Calu3 (cell line): ENCODE measurements around the gene PCGF5. TPM values are rescaled to one million over a fixed set of nuclear protein-coding genes. Genes with fewer than 3 reads are reported as not detected.

Experiments
- BruUV-seq: library from RNA; stranded (reverse); fragments of 400-500 nt; replicated peaks from 2 replicates; lab custom pipeline; 2021; lab: Mats Ljungman, UMichigan
- CTCF ChIA-PET: fragments of 300-600 bp; sonication (Branson Sonifier 250); formaldehyde crosslinking; loops from one replicate; lab custom pipeline; 2022; ENCODE audit warnings: antibody characterized with exemption; lab: Charles Lee
- DNase-seq: peaks from one replicate; pipeline ENCODE4 v3.0.0; 2022
- H3K27ac Mint-ChIP-seq: one replicate; pipeline ENCODE4 v1.8.0; 2022; ENCODE audit warnings: mixed read lengths; ENCODE audit not compliant: unreplicated experiment
- H3K27me3 Mint-ChIP-seq: one replicate; pipeline ENCODE4 v1.8.0; 2022; ENCODE audit warnings: mixed read lengths; ENCODE audit not compliant: unreplicated experiment
- H3K36me3 Mint-ChIP-seq: one replicate; pipeline ENCODE4 v1.8.0; 2022; ENCODE audit warnings: mild to moderate bottlenecking, moderate library complexity, mixed read lengths; ENCODE audit not compliant: insufficient read depth, unreplicated experiment
- H3K4me1 Mint-ChIP-seq: one replicate; pipeline ENCODE4 v1.8.0; 2022; ENCODE audit warnings: mild to moderate bottlenecking, low read depth, mixed read lengths; ENCODE audit not compliant: unreplicated experiment
- H3K4me3 Mint-ChIP-seq: one replicate; pipeline ENCODE4 v1.8.0; 2022; ENCODE audit warnings: mild to moderate bottlenecking, low read depth, moderate library complexity, mixed read lengths; ENCODE audit not compliant: unreplicated experiment
- H3K9me3 Mint-ChIP-seq: one replicate; pipeline ENCODE4 v1.8.0; 2022; ENCODE audit warnings: low read depth, mixed read lengths; ENCODE audit not compliant: unreplicated experiment
- CTCF ChIP-seq: fragments of 200-600 bp; IDR thresholded peaks from one replicate; pipeline ENCODE4 v1.8.0; 2022; ENCODE audit warnings: antibody characterized with exemption; ENCODE audit not compliant: unreplicated experiment
- intact Hi-C: fragments of 100-400 bp; cut with micrococcal nuclease; formaldehyde crosslinking; loops from one replicate; pipeline ENCODE4 v1.10.0; 2022; ENCODE audit not compliant: unreplicated experiment
- total RNA-seq: library from RNA; stranded (reverse); gene quantifications from 2 replicates; pipeline ENCODE4 v1.2.3, GENCODE V29; 2022

The PCGF5 gene
- total RNA-seq, 1 experiment from 2014 or later = 19.5 TPM

- peaks cover 14% of the 10 kb centered on the region for H3K27me3 Mint-ChIP-seq
- CTCF ChIA-PET = interaction anchor here (0.9 kb wide), 1 partner anchor 60 kb away, joined by 3 read pairs; no protein-coding TSS in a partner anchor
- H3K4me3 Mint-ChIP-seq = no peak overlapping the region
- no TSS peak for BruUV-seq
- no peaks in the 10 kb centered on the region for H3K9me3 Mint-ChIP-seq
- H3K4me1 Mint-ChIP-seq = peaks cover 8% of the 10 kb centered on the region
- no peak for DNase-seq
- intact Hi-C loops = no loop called here
- no peak overlapping the region for H3K27ac Mint-ChIP-seq
- TF ChIP-seq CTCF = no peak
- peaks cover 4% of the 10 kb centered on the region for H3K36me3 Mint-ChIP-seq
Observed at GRCh38 chr10:91294134-91294906, 73.9 kb downstream of the PCGF5 start.

- intact Hi-C loops = loop anchor here (5.0 kb wide), 2 partner anchors 72 to 197 kb away; no protein-coding TSS in a partner anchor
- no peak overlapping the region for H3K4me3 Mint-ChIP-seq
- no TSS peak for BruUV-seq
- DNase-seq = no peak
- H3K27ac Mint-ChIP-seq = no peak overlapping the region
- CTCF ChIA-PET = no interaction called here
- TF ChIP-seq CTCF = no peak
- peaks cover 4% of the 10 kb centered on the region for H3K36me3 Mint-ChIP-seq
- no peaks in the 10 kb centered on the region for H3K9me3 Mint-ChIP-seq
- H3K27me3 Mint-ChIP-seq = peaks cover 14% of the 10 kb centered on the region
- peaks cover 8% of the 10 kb centered on the region for H3K4me1 Mint-ChIP-seq
Observed at GRCh38 chr10:91295346-91295745, 74.9 kb downstream of the PCGF5 start.

GRCh38 chr10:91296471-91296870 lies 76.0 kb downstream of the PCGF5 start:
- BruUV-seq = no TSS peak
- peaks cover 8% of the 10 kb centered on the region for H3K4me1 Mint-ChIP-seq
- intact Hi-C loops = loop anchor here (5.0 kb wide), 2 partner anchors 71 to 196 kb away; no protein-coding TSS in a partner anchor

More at GRCh38 chr10:91296471-91296870, 76.0 kb downstream of the PCGF5 start:
- H3K27me3 Mint-ChIP-seq = peaks cover 7% of the 10 kb centered on the region
- no peak overlapping the region for H3K4me3 Mint-ChIP-seq
- no peak for TF ChIP-seq CTCF
- peaks cover 4% of the 10 kb centered on the region for H3K36me3 Mint-ChIP-seq
- CTCF ChIA-PET = interaction anchor here (0.7 kb wide), 1 partner anchor 385 kb away, joined by 4 read pairs; no protein-coding TSS in a partner anchor
- no peak for DNase-seq
- H3K27ac Mint-ChIP-seq = no peak overlapping the region
- no peaks in the 10 kb centered on the region for H3K9me3 Mint-ChIP-seq
